ENCODE data around the gene ATP9B.

The ATP9B gene

GRCh38 chr18:79318142-79318673, 249.0 kb downstream of the ATP9B start:
- H3K4me3 ChIP-seq (ENCODE audit: low read depth, low read length): no peak overlapping the region
- TF ChIP-seq CTCF (IDR thresholded peaks at IDR 0.05; ENCODE audit: low read depth, low read length): no peak

- TF ChIP-seq CTCF (IDR thresholded peaks at IDR 0.05; ENCODE audit: low read depth, low read length): no peak
- no peak overlapping the region for H3K4me3 ChIP-seq (ENCODE audit: low read depth, low read length)
These were observed 251.1 kb downstream of the ATP9B start for GRCh38 chr18:79320216-79320850.

DNA sequence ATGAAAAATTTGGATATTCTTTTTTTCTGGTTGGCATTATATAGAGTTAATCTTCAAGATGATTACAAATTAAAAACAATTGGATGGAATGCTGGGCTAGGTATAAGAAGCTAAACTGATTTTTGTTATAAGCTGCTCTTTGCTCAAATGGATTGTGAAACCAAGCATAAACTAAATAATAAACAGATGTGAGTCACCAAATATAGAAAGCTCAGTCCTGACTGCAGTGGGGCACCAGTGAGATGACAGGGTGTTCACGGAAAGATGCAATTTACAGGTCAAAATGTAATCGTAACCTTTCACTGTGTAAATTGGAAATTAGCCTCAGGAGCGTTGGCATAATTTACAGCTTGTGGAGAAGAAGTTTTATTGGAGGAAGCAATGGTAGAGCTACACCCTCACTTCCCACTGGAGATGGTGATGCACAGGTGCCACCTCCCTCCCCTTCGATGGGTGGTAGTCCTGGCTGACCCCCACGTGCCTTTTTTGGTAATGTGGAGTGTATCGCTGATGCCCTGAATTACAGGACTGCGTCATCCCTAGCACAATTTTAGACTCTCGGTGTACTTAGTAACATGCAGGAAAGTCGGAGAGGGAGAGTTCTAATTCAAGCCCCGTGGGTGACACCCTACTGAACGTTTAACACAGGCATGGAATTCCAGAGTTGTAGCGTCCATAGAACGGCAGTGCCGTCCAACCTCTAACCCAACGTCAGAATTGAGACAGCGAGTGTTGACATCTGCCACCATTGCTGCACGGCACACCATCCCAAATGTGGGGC, 252.6 kb downstream of the ATP9B start:
- no peak overlapping the region for H3K4me3 ChIP-seq (ENCODE audit: low read depth, low read length)
- TF ChIP-seq CTCF (IDR thresholded peaks at IDR 0.05; ENCODE audit: low read depth, low read length): no peak

- no peak for TF ChIP-seq CTCF (IDR thresholded peaks at IDR 0.05; ENCODE audit: low read depth, low read length)
- H3K4me3 ChIP-seq (ENCODE audit: low read depth, low read length): no peak overlapping the region
These were observed 253.2 kb downstream of the ATP9B start for GRCh38 chr18:79322441-79322840.

DNA sequence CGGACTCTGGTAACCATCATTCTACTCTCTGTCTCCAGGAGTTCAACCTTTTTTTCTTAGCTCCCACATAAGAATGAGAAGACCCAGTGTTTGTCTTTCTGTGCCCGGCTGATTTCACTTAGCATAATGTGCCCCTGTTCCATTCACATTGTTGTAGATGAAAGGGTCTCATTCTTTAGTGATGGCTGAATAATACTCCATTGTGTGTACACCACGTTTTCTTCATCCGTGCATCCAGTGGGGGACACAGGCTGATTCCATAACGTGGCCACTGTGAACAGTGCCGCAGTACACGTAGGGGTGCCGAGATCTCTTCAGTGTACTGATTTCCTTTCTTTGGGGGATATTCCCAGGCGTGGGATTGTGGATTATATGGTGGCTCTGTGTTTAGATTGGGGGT, 254.3 kb downstream of the ATP9B start:
- no peak overlapping the region for H3K4me3 ChIP-seq (ENCODE audit: low read depth, low read length)
- no peak for TF ChIP-seq CTCF (IDR thresholded peaks at IDR 0.05; ENCODE audit: low read depth, low read length)

- no peak for TF ChIP-seq CTCF (IDR thresholded peaks at IDR 0.05; ENCODE audit: low read depth, low read length)
- no peak overlapping the region for H3K4me3 ChIP-seq (ENCODE audit: low read depth, low read length)
These were observed 257.4 kb downstream of the ATP9B start for GRCh38 chr18:79326413-79327198.

All from WI38 (cell line).